COR-L47 (cell line): ENCODE results near the gene KCNC1.

Experiments used
- DNase-seq: peaks from one replicate; lab custom pipeline; 2025; lab: John Stamatoyannopoulos, UW

The KCNC1 gene

GRCh38 chr11:17793642-17794170, 59.1 kb downstream of the KCNC1 start:
- DNase-seq: no peak

GRCh38 chr11:17794981-17795380, 60.4 kb downstream of the KCNC1 start:
- no peak for DNase-seq

GRCh38 chr11:17796154-17796553, 61.6 kb downstream of the KCNC1 start:
- no peak for DNase-seq

GRCh38 chr11:17798253-17798652, 63.7 kb downstream of the KCNC1 start:
- DNase-seq: no peak

GRCh38 chr11:17798716-17799115, 64.1 kb downstream of the KCNC1 start:
- no peak for DNase-seq

- no peak for DNase-seq
Measured at GRCh38 chr11:17799147-17799546, 64.6 kb downstream of the KCNC1 start.

- no peak for DNase-seq
Measured at GRCh38 chr11:17801166-17801565, 66.6 kb downstream of the KCNC1 start.

- no peak for DNase-seq
Measured at GRCh38 chr11:17802491-17802890, 67.9 kb downstream of the KCNC1 start.

GRCh38 chr11:17803754-17804334, 69.3 kb downstream of the KCNC1 start:
- DNase-seq: peak; percentile 18

GRCh38 chr11:17805043-17805442, 70.5 kb downstream of the KCNC1 start:
- no peak for DNase-seq

GRCh38 chr11:17805873-17806272, 71.3 kb downstream of the KCNC1 start:
- no peak for DNase-seq

GRCh38 chr11:17807034-17807433, 72.5 kb downstream of the KCNC1 start:
- no peak for DNase-seq

- no peak for DNase-seq
Measured at GRCh38 chr11:17810041-17810440, 75.5 kb downstream of the KCNC1 start.

- DNase-seq: no peak
Measured at GRCh38 chr11:17810746-17811145, 76.2 kb downstream of the KCNC1 start.

GRCh38 chr11:17811352-17811751, 76.8 kb downstream of the KCNC1 start:
- DNase-seq: no peak

- peak; percentile 88 for DNase-seq
Measured at GRCh38 chr11:17812091-17812864, 77.7 kb downstream of the KCNC1 start.

- DNase-seq: no peak
Measured at GRCh38 chr11:17812865-17813187, 78.2 kb downstream of the KCNC1 start.

- no peak for DNase-seq
Measured at GRCh38 chr11:17813391-17814059, 78.9 kb downstream of the KCNC1 start.

- DNase-seq: no peak
Measured at GRCh38 chr11:17814546-17814945, 80.0 kb downstream of the KCNC1 start.

GRCh38 chr11:17816232-17816931, 81.8 kb downstream of the KCNC1 start:
- DNase-seq: no peak

- no peak for DNase-seq
Measured at GRCh38 chr11:17821648-17822400, 87.2 kb downstream of the KCNC1 start.

GRCh38 chr11:17822401-17822781, 87.8 kb downstream of the KCNC1 start:
- no peak for DNase-seq
